ENCODE data around the gene TGFBR2.

- no peak for TF ChIP-seq FOXP2 (optimal IDR thresholded peaks at IDR 0.05; ENCODE audit: borderline replicate concordance, extremely low read depth, extremely low read length, insufficient read depth)
- TF ChIP-seq SIN3A (IDR thresholded peaks at IDR 0.05; ENCODE audit: borderline replicate concordance, insufficient read depth, low read length): no peak
- no peak for TF ChIP-seq POLR2AphosphoS5 (IDR thresholded peaks at IDR 0.05; ENCODE audit: low read depth, low read length)
- TF ChIP-seq REST (IDR thresholded peaks at IDR 0.05; ENCODE audit: insufficient read depth in 1 of 2, low read depth in 2 of 2, low read length in 2 of 2): no peak
Measured at GRCh38 chr3:30619318-30619717, 12.9 kb downstream of the TGFBR2 start.

All from PFSK-1 (cell line).